NCI-H2081 treated with DMSO at 0.1 percent for 48 hours (cell line): ENCODE results near the gene NINL.
"Not testable (repeated sequence)": the region's sequence is repeated elsewhere in the genome, so short reads cannot be mapped to it uniquely, and the experiment has no call there.

Experiments used
- DNase-seq: peaks from one replicate; lab custom pipeline; 2025; lab: John Stamatoyannopoulos, UW

NINL gene

GRCh38 chr20:25484224-25484846 lies 101.0 kb downstream of the NINL start:
- no peak for DNase-seq

- DNase-seq = no peak
Measured at GRCh38 chr20:25483431-25484132, 101.7 kb downstream of the NINL start.

GRCh38 chr20:25481918-25482253 lies 103.4 kb downstream of the NINL start:
- no peak for DNase-seq

- DNase-seq = no peak
Measured at GRCh38 chr20:25481235-25481917, 104.0 kb downstream of the NINL start.

- DNase-seq = no peak
Measured at GRCh38 chr20:25480797-25481196, 104.5 kb downstream of the NINL start.

- no peak for DNase-seq
Measured at GRCh38 chr20:25480156-25480555, 105.2 kb downstream of the NINL start.

- DNase-seq = no peak
Measured at GRCh38 chr20:25479638-25480037, 105.7 kb downstream of the NINL start.

- DNase-seq = no peak
Measured at GRCh38 chr20:25478889-25479568, 106.3 kb downstream of the NINL start.

- no peak for DNase-seq
Measured at GRCh38 chr20:25477014-25477882, 108.1 kb downstream of the NINL start.

GRCh38 chr20:25476106-25477013 lies 109.0 kb downstream of the NINL start:
- no peak for DNase-seq

- not testable (repeated sequence) for DNase-seq
Measured at GRCh38 chr20:25473297-25473696, 112.0 kb downstream of the NINL start.

- no peak for DNase-seq
Measured at GRCh38 chr20:25471020-25471419, 114.3 kb downstream of the NINL start.

GRCh38 chr20:25470045-25470444 lies 115.3 kb downstream of the NINL start:
- DNase-seq = no peak

GRCh38 chr20:25469558-25469957 lies 115.8 kb downstream of the NINL start:
- no peak for DNase-seq

GRCh38 chr20:25468126-25469075 lies 116.9 kb downstream of the NINL start:
- no peak for DNase-seq

GRCh38 chr20:25467441-25467840 lies 117.9 kb downstream of the NINL start:
- DNase-seq = no peak

GRCh38 chr20:25466846-25467245 lies 118.5 kb downstream of the NINL start:
- no peak for DNase-seq

- no peak for DNase-seq
Measured at GRCh38 chr20:25465243-25466135, 119.8 kb downstream of the NINL start.
